Endothelial cell (in vitro differentiated cells): Measurements from ENCODE around the gene LTO1. TPM values are rescaled to one million over a fixed set of nuclear protein-coding genes. Genes with fewer than 3 reads are reported as not detected.

Source experiments
- DNase-seq: peaks from one replicate; pipeline ENCODE4 v3.0.0; 2021; ENCODE audit warnings: low spot score
- H3K27ac Mint-ChIP-seq: one replicate; pipeline ENCODE4 v1.8.0; 2021; ENCODE audit warnings: mixed read lengths, inconsistent platforms; ENCODE audit not compliant: unreplicated experiment
- H3K27me3 Mint-ChIP-seq: one replicate; pipeline ENCODE4 v1.8.0; 2021; ENCODE audit warnings: mild to moderate bottlenecking, moderate library complexity, mixed read lengths, inconsistent platforms; ENCODE audit not compliant: unreplicated experiment
- H3K36me3 Mint-ChIP-seq: one replicate; pipeline ENCODE4 v1.8.0; 2021; ENCODE audit warnings: mild to moderate bottlenecking, low read depth, mixed read lengths, inconsistent platforms; ENCODE audit not compliant: unreplicated experiment
- H3K4me1 Mint-ChIP-seq: one replicate; pipeline ENCODE4 v1.8.0; 2021; ENCODE audit warnings: mild to moderate bottlenecking, mixed read lengths, inconsistent platforms; ENCODE audit not compliant: unreplicated experiment
- H3K4me3 Mint-ChIP-seq: one replicate; pipeline ENCODE4 v1.8.0; 2021; ENCODE audit warnings: mild to moderate bottlenecking, mixed read lengths, inconsistent platforms; ENCODE audit not compliant: unreplicated experiment
- H3K9me3 Mint-ChIP-seq: one replicate; pipeline ENCODE4 v1.8.0; 2021; ENCODE audit warnings: mixed read lengths, inconsistent platforms; ENCODE audit not compliant: unreplicated experiment
- total RNA-seq: library from RNA; stranded (reverse); fragmentation: NEBNext Ultra II Directional; extraction: Animal tissue kit (Norgen Biotek cat#: 25700); gene quantifications from one replicate; pipeline ENCODE4 v1.2.1, GENCODE V29; 2021; ENCODE audit not compliant: unreplicated experiment
- TF ChIP-seq, protein P1 (sequence below): fragments of 200-600 bp; sonication (generic); IDR thresholded peaks from one replicate; pipeline ENCODE4 v1.5.0; 2021; ENCODE audit warnings: antibody characterized with exemption; ENCODE audit not compliant: unreplicated experiment

Gene LTO1
- total RNA-seq, 1 donor from 2014 or later, result 23.3 TPM

DNA sequence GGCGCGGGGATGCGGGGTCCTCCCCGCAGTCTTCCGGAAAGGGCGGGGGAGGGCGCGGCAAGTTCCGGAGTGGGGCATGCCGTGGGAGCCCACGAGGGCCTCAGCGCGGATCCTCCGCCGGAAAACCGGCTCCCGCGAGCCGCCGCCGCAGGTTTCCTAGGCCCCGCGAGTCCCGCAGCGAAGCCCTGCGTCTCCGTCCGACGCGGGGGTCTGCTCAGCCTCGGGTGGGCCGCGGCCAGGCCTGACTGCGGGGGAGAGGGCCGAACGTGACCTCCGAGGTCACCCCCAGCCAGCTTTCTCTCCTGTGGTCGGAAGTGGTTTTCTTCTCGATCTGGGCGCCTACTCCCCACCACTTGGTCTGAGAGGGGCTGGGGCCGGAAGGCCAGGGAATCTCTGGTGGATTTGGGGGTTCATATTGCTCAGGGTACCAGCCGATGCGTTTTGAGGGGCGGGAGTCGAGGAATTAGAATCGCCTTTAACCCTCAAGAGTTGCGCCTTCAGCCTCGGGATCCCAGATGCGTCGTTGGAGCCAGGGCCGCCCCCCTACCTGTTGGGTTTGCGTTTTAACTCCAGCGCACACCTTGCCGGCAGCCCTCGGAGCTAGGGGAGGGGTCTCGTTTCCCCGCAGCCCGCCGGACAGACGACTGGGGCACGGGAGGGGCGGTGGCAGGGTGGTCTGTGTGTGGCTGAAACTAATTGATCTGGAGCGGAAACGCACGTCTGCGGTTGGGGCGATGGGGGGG, 37.8 kb downstream of the LTO1 start:
- H3K36me3 Mint-ChIP-seq, result no peaks in the 10 kb centered on the region
- H3K9me3 Mint-ChIP-seq, result no peaks in the 10 kb centered on the region
- H3K27ac Mint-ChIP-seq, result peak overlapping the region; percentile 48
- H3K27me3 Mint-ChIP-seq, result peaks cover 5% of the 10 kb centered on the region
- TF ChIP-seq, protein P1, sequence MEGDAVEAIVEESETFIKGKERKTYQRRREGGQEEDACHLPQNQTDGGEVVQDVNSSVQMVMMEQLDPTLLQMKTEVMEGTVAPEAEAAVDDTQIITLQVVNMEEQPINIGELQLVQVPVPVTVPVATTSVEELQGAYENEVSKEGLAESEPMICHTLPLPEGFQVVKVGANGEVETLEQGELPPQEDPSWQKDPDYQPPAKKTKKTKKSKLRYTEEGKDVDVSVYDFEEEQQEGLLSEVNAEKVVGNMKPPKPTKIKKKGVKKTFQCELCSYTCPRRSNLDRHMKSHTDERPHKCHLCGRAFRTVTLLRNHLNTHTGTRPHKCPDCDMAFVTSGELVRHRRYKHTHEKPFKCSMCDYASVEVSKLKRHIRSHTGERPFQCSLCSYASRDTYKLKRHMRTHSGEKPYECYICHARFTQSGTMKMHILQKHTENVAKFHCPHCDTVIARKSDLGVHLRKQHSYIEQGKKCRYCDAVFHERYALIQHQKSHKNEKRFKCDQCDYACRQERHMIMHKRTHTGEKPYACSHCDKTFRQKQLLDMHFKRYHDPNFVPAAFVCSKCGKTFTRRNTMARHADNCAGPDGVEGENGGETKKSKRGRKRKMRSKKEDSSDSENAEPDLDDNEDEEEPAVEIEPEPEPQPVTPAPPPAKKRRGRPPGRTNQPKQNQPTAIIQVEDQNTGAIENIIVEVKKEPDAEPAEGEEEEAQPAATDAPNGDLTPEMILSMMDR, result no peak
- peak overlapping the region; percentile 37 for H3K4me3 Mint-ChIP-seq
- H3K4me1 Mint-ChIP-seq, result peaks cover 13% of the 10 kb centered on the region
- no peak for DNase-seq

DNA sequence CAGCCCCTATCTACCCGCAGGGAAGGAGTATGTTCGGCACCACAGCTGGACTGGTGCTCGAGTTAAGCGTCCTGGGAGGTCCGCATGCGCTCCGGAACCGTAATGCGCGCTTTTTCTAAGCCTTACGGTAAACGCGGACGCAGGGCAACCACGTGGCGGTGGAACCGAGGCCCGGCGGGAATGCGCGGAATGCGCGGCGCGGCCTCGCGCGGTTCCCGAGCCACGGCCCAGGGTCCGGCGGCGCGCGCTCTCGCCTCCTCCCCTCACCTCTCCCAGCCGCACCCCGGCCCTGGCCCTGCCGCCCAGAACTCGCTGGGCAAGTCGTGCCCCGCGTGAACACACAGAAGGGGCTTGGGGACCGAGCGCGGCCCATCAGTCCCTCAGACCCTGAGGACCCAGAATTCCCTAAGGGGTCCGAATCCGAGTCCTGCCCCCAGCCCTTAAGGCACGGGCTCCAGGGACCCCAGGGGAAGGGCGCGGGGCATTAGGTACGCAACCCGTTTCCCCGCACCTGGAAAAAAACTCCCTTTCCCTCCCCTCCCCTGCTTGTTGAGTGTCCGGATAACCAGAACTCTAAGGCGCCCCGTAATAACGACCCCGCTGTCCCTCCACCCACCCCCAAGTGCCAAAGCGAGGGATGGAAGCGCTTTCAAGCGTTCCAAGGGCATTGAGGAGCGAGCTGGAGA, 38.5 kb downstream of the LTO1 start:
- Mint-ChIP-seq H3K36me3 (no peaks in the 10 kb centered on the region), H3K9me3 (no peaks in the 10 kb centered on the region), H3K27me3 (peaks cover 5% of the 10 kb centered on the region), H3K4me1 (peaks cover 13% of the 10 kb centered on the region), H3K4me3 (no peak overlapping the region), H3K27ac (no peak overlapping the region)
- TF ChIP-seq, protein P1, result no peak
- peak; percentile 74 for DNase-seq

DNA sequence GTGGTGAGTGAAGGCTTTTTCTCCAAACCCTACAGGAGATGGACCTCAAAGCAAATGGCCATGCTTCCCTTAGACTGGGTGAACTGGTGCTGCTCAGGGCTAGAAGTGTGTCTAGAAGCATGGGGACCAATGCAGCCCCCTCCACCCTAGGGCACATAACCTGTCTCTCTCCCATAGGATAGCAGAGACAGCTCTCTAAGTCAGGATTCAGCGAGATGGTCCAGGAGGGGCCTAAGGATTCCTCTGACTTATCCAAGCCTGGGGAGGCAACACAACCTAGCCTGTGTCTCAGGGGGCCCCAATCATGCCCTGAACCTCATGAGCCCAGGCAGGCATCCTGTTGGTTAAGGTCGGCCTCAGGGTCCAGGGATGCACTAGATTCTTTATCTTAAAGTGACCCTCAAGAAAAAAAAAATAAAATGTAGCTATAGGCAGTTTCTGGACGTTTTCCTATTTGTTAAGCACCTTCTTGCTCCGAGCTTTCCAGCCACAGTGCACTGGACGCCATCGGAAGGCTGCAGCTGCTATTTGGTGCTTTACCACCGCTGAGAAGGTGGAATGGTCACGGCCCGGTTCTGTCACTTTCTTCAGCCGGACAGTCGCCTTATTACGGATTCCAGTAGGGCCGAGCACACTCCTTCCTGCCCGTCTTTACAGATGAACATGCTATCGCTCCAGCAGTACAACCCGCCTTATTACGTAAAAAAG, 39.2 kb downstream of the LTO1 start:
- H3K4me3 Mint-ChIP-seq, result no peak overlapping the region
- no peaks in the 10 kb centered on the region for H3K36me3 Mint-ChIP-seq
- H3K9me3 Mint-ChIP-seq, result no peaks in the 10 kb centered on the region
- TF ChIP-seq, protein P1, result no peak
- no peak for DNase-seq
- H3K4me1 Mint-ChIP-seq, result peaks cover 13% of the 10 kb centered on the region
- peaks cover 5% of the 10 kb centered on the region for H3K27me3 Mint-ChIP-seq
- no peak overlapping the region for H3K27ac Mint-ChIP-seq

DNA sequence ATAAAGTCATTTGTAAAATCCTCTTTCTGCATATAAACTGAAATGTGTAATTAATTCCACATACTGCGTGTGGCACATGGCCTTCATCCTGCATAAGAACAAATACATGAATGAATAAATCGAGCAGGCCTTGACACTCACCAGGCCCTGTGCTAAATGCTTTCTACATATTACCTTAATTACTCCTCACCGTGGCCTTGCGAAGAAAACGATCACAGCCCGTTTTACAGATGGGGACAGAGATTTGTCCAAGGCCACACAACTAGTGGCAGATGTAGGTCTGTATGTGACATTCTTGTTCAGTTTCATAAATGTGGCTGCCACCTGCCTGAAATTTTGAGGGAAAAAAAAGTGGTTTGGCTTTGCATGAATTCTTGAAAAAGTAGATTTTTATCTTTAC, 40.0 kb downstream of the LTO1 start:
- H3K9me3 Mint-ChIP-seq, result no peaks in the 10 kb centered on the region
- no peaks in the 10 kb centered on the region for H3K36me3 Mint-ChIP-seq
- no peak overlapping the region for H3K27ac Mint-ChIP-seq
- H3K4me3 Mint-ChIP-seq, result no peak overlapping the region
- DNase-seq, result no peak
- TF ChIP-seq, protein P1, result no peak
- H3K27me3 Mint-ChIP-seq, result peaks cover 5% of the 10 kb centered on the region
- peaks cover 9% of the 10 kb centered on the region for H3K4me1 Mint-ChIP-seq
